ENCODE data around the gene TLK2. TPM values are rescaled to one million over a fixed set of nuclear protein-coding genes. Genes with fewer than 3 reads are reported as not detected.

TLK2 gene
- total RNA-seq, 1 experiment from 2014 or later: 42.9 TPM

- no peak for TF ChIP-seq TEAD4 (CRISPR knock-in tag; IDR thresholded peaks at IDR 0.05)
- TF ChIP-seq CREB1 (CRISPR knock-in tag; IDR thresholded peaks at IDR 0.05): no peak
- no peak for TF ChIP-seq TP53 (CRISPR knock-in tag; IDR thresholded peaks at IDR 0.05)
- TF ChIP-seq STAT6 (CRISPR knock-in tag; conservative IDR thresholded peaks at IDR 0.05; ENCODE audit: low read depth): no peak
Observed at GRCh38 chr17:62587554-62587953, 108.9 kb downstream of the TLK2 start (continued).

- no peak for TF ChIP-seq SMAD3 (CRISPR knock-in tag; IDR thresholded peaks at IDR 0.05; ENCODE audit: borderline replicate concordance)
- TF ChIP-seq PRDM15 (CRISPR knock-in tag; IDR thresholded peaks at IDR 0.05): no peak
- TF ChIP-seq ZNF512 (CRISPR knock-in tag; IDR thresholded peaks at IDR 0.05; ENCODE audit: borderline replicate concordance): no peak
- TF ChIP-seq FOXP4 (CRISPR knock-in tag; IDR thresholded peaks at IDR 0.05): no peak
- TF ChIP-seq ERG (CRISPR knock-in tag; IDR thresholded peaks at IDR 0.05): no peak
- TF ChIP-seq NR2C2 (CRISPR knock-in tag; IDR thresholded peaks at IDR 0.05): no peak
- no peak for TF ChIP-seq PREB (CRISPR knock-in tag; IDR thresholded peaks at IDR 0.05; ENCODE audit: borderline replicate concordance)
- TF ChIP-seq NR3C1 (CRISPR knock-in tag; conservative IDR thresholded peaks at IDR 0.05; ENCODE audit: low read depth): no peak
- no peak for TF ChIP-seq ATF3 (CRISPR knock-in tag; conservative IDR thresholded peaks at IDR 0.05)
- TF ChIP-seq ZNF416 (CRISPR knock-in tag; IDR thresholded peaks at IDR 0.05): no peak
- no peak for TF ChIP-seq NFATC4 (CRISPR knock-in tag; IDR thresholded peaks at IDR 0.05)
- TF ChIP-seq ZNF121 (CRISPR knock-in tag; IDR thresholded peaks at IDR 0.05): no peak
- TF ChIP-seq USF1 (CRISPR knock-in tag; IDR thresholded peaks at IDR 0.05): no peak
- TF ChIP-seq TP53 (CRISPR knock-in tag; IDR thresholded peaks at IDR 0.05): no peak
- TF ChIP-seq TEAD1 (CRISPR knock-in tag; IDR thresholded peaks at IDR 0.05): no peak
- no peak for TF ChIP-seq HMGA2 (CRISPR knock-in tag; IDR thresholded peaks at IDR 0.05)
- no peak overlapping the region for H3K27ac Mint-ChIP-seq
- H3K4me3 Mint-ChIP-seq: no peak overlapping the region
- peaks cover 20% of the 10 kb centered on the region for H3K36me3 Mint-ChIP-seq
- ATAC-seq (no peak), DNase-seq (ENCODE audit: low spot score) (no peak)
- CTCF ChIA-PET: no interaction called here
- H3K4me1 Mint-ChIP-seq: no peaks in the 10 kb centered on the region
- H3K9me3 Mint-ChIP-seq: no peaks in the 10 kb centered on the region
- POLR2A ChIA-PET: no interaction called here
- H3K27me3 Mint-ChIP-seq (ENCODE audit: low read depth): no peaks in the 10 kb centered on the region
Observed at GRCh38 chr17:62588109-62588508, 109.5 kb downstream of the TLK2 start.
